SU-DHL-6 (cell line): ENCODE results near the gene SDK1.

ENCODE experiments used
- H2AFZ ChIP-seq: fragments of 200-600 bp; sonication (generic); 2 replicates; pipeline ENCODE4 v1.6.1; 2014; ENCODE audit warnings: low read depth, mild to moderate bottlenecking, moderate library complexity, mixed read lengths, antibody characterized with exemption, low read length; ENCODE audit not compliant: severe bottlenecking
- H3F3A ChIP-seq: fragments of 200-600 bp; shearing (Covaris generic); 2 replicates; pipeline ENCODE4 v1.6.0; 2016; ENCODE audit warnings: antibody characterized with exemption, mild to moderate bottlenecking; ENCODE audit not compliant: insufficient read depth
- H3K27ac ChIP-seq: fragments of 200-600 bp; sonication (generic); 2 replicates; pipeline ENCODE4 v1.5.1; 2016; ENCODE audit warnings: low read depth, mild to moderate bottlenecking, low read length, moderate library complexity, mixed read lengths
- H3K27me3 ChIP-seq: fragments of 200-600 bp; sonication (generic), shearing (Covaris generic); 2 replicates; pipeline ENCODE4 v1.6.0; 2014; ENCODE audit warnings: mild to moderate bottlenecking, low read length
- H3K36me3 ChIP-seq: fragments of 200-600 bp; sonication (generic); 2 replicates; pipeline ENCODE4 v1.6.1; 2014; ENCODE audit warnings: mild to moderate bottlenecking, low read length, mixed read lengths
- H3K4me2 ChIP-seq: fragments of 300-600, 200-600 bp; shearing (Covaris generic), sonication (generic); 2 replicates; pipeline ENCODE4 v1.6.0; 2014; ENCODE audit warnings: low read length, low read depth, mild to moderate bottlenecking; ENCODE audit not compliant: poor library complexity, severe bottlenecking
- H3K4me3 ChIP-seq: fragments of 200-600 bp; sonication (generic); 2 replicates; pipeline ENCODE4 v1.5.1; 2014; ENCODE audit warnings: antibody characterized with exemption, low read length, mild to moderate bottlenecking, mixed read lengths; ENCODE audit not compliant: insufficient read depth, poor library complexity, severe bottlenecking
- H3K79me2 ChIP-seq: fragments of 200-600 bp; sonication (generic); 2 replicates; pipeline ENCODE4 v1.6.1; 2014; ENCODE audit warnings: mild to moderate bottlenecking, low read length, moderate library complexity; ENCODE audit not compliant: insufficient read depth
- H3K9ac ChIP-seq: fragments of 200-600 bp; sonication (generic); 2 replicates; pipeline ENCODE4 v1.7.0; 2014; ENCODE audit warnings: mild to moderate bottlenecking, low read length
- H3K9me2 ChIP-seq: fragments of 200-600 bp; sonication (generic); replicated peaks from 2 replicates; pipeline ENCODE4 v1.6.1; 2014; ENCODE audit warnings: low read length; ENCODE audit not compliant: insufficient read depth
- H3K9me3 ChIP-seq: fragments of 200-600 bp; sonication (generic); 2 replicates; pipeline ENCODE4 v1.6.1; 2014; ENCODE audit warnings: low read length, mixed read lengths; ENCODE audit not compliant: insufficient read depth
- H4K20me1 ChIP-seq: fragments of 200-600 bp; sonication (generic); 2 replicates; pipeline ENCODE4 v1.6.1; 2014; ENCODE audit warnings: low read depth, mild to moderate bottlenecking, antibody characterized with exemption, low read length, moderate library complexity, mixed read lengths
- CTCF ChIP-seq: fragments of 200-600 bp; sonication (generic); IDR thresholded peaks from one replicate; pipeline ENCODE4 v1.5.1; 2017; ENCODE audit warnings: antibody characterized with exemption, mild to moderate bottlenecking, low read length, moderate library complexity; ENCODE audit not compliant: insufficient read depth, poor library complexity, severe bottlenecking
- EZH2phosphoT487 ChIP-seq: fragments of 200-600 bp; sonication (generic), shearing (Covaris generic); conservative IDR thresholded peaks from 2 replicates; pipeline ENCODE4 v1.6.1; 2018; ENCODE audit warnings: mild to moderate bottlenecking, antibody characterized with exemption, low read length, moderate library complexity, mixed read lengths

The SDK1 gene

GRCh38 chr7:3266240-3266639, 34.8 kb upstream of the SDK1 start:
- TF ChIP-seq CTCF (no peak), EZH2phosphoT487 (no peak)
- Histone ChIP-seq H2AFZ (no peak overlapping the region), H3K9me3 (no peaks in the 10 kb centered on the region), H3K36me3 (no peaks in the 10 kb centered on the region), H4K20me1 (no peaks in the 10 kb centered on the region), H3K79me2 (no peaks in the 10 kb centered on the region), H3K27ac (no peak overlapping the region), H3K4me3 (no peak overlapping the region), H3F3A (no peaks in the 10 kb centered on the region), H3K27me3 (no peaks in the 10 kb centered on the region), H3K4me2 (no peak overlapping the region), H3K9me2 (no peaks in the 10 kb centered on the region), H3K9ac (no peak overlapping the region)

GRCh38 chr7:3267966-3268690, 32.9 kb upstream of the SDK1 start:
- H3K36me3 ChIP-seq, result no peaks in the 10 kb centered on the region
- no peaks in the 10 kb centered on the region for H4K20me1 ChIP-seq
- no peak overlapping the region for H2AFZ ChIP-seq
- H3F3A ChIP-seq, result no peaks in the 10 kb centered on the region
- no peak overlapping the region for H3K9ac ChIP-seq
- H3K27ac ChIP-seq, result no peak overlapping the region
- H3K79me2 ChIP-seq, result no peaks in the 10 kb centered on the region
- no peaks in the 10 kb centered on the region for H3K9me2 ChIP-seq
- H3K4me3 ChIP-seq, result no peak overlapping the region
- H3K27me3 ChIP-seq, result no peaks in the 10 kb centered on the region
- H3K9me3 ChIP-seq, result no peaks in the 10 kb centered on the region
- H3K4me2 ChIP-seq, result no peak overlapping the region
- TF ChIP-seq CTCF (no peak), EZH2phosphoT487 (no peak)

- no peaks in the 10 kb centered on the region for H4K20me1 ChIP-seq
- H3K9me2 ChIP-seq, result no peaks in the 10 kb centered on the region
- H3K36me3 ChIP-seq, result no peaks in the 10 kb centered on the region
- no peak overlapping the region for H3K27ac ChIP-seq
- H3K79me2 ChIP-seq, result no peaks in the 10 kb centered on the region
- no peaks in the 10 kb centered on the region for H3F3A ChIP-seq
- H3K9ac ChIP-seq, result no peak overlapping the region
- 0 out of 2 replicates have a peak, but pooled peaks cover 4% of the 10 kb centered on the region for H3K9me3 ChIP-seq
- TF ChIP-seq CTCF (no peak), EZH2phosphoT487 (no peak)
- H3K27me3 ChIP-seq, result no peaks in the 10 kb centered on the region
- H3K4me3 ChIP-seq, result no peak overlapping the region
- no peak overlapping the region for H3K4me2 ChIP-seq
- H2AFZ ChIP-seq, result no peak overlapping the region
Measured at GRCh38 chr7:3270362-3270761, 30.7 kb upstream of the SDK1 start.
